Pancreas (tissue), 10 donors: Measurements from ENCODE around the gene LUC7L. TPM values are rescaled to one million over a fixed set of nuclear protein-coding genes. Genes with fewer than 3 reads are reported as not detected.
A peak's percentile ranks its signal among the peaks of the same experiment; 100 is the strongest.

Source experiments
- ATAC-seq, 4 donors: fragments of 200-7000 bp; cut with Tn5 transposase; one replicate each; pipeline versions ENCODE4 v1.8.0 to v1.9.1; 2020; ENCODE audit warnings: mild to moderate bottlenecking in 4 of 4, moderate library complexity in 4 of 4
- DNase-seq, 6 donors: peaks; one replicate each; pipeline ENCODE4 v3.0.0-alpha.2; 2020
- FAIRE-seq: peaks from 2 replicates; lab custom pipeline; 2012; peaks lifted over from hg19 to GRCh38; lab: Jason Lieb, UNC
- H3K27ac ChIP-seq, 4 donors: fragments of 200-600 bp; sonication (generic); 1 replicate in 3 of 4; 2 replicates in 1 of 4; pipeline versions ENCODE4 v1.5.0 to v1.8.0; 2020
- H3K27me3 ChIP-seq, 4 donors: fragments of 200-600 bp; one replicate each; pipeline ENCODE4 v1.8.0; 2021
- H3K36me3 ChIP-seq, 3 donors: fragments of 200-600 bp; sonication (generic) in 1 of 3; one replicate each; pipeline versions ENCODE4 v1.5.0 to v1.8.0; 2020 to 2021
- H3K4me1 ChIP-seq, 3 donors: fragments of 200-600 bp; one replicate each; pipeline ENCODE4 v1.8.0; 2021
- H3K4me3 ChIP-seq, 4 donors: fragments of 200-600 bp; sonication (generic) in 2 of 4; one replicate each; pipeline versions ENCODE4 v1.5.0 to v1.8.0; 2020 to 2021
- H3K9me3 ChIP-seq, 4 donors: fragments of 200-600 bp; one replicate each; pipeline ENCODE4 v1.8.0; 2021
- WGBS, 2 donors: extraction: QIAGEN DNeasy Blood & Tissue Kit; methylation state at CpG; one replicate each; pipeline ENCODE4 v1.1.7; 2013; 5-methylcytosine and 5-hydroxymethylcytosine counted together
- intact Hi-C, 3 donors: fragments of 100-400 bp; cut with DNase I; formaldehyde crosslinking; loops; one replicate each; pipeline versions ENCODE4 v1.11.1 to v1.14.2; 2022
- polyA plus RNA-seq, 2 donors: library from polyadenylated mRNA; stranded (reverse); fragments of 200-250 nt; gene quantifications; one replicate each; pipeline ENCODE4 v1.2.3, GENCODE V29; 2013
- total RNA-seq, 6 donors: library from RNA; stranded (reverse); fragmentation: NEBNext Ultra II Directional in 4 of 6; extraction: Animal tissue kit (Norgen Biotek cat#: 25700) in 4 of 6; gene quantifications; one replicate each; pipeline versions ENCODE4 v1.2.1 to v1.2.4, GENCODE V29; 2021 to 2023
- TF ChIP-seq, protein P1 (sequence below), 4 donors: fragments of 200-600 bp; sonication (generic) in 3 of 4; IDR thresholded peaks; one replicate each; pipeline versions ENCODE4 v1.5.0 to v1.8.0; 2021; ENCODE audit warnings: antibody characterized with exemption in 4 of 4
- donor health status: healthy with polysubstance abuse.
- donor health status: DM: no; HTN: no; CAD: no; lungs with moderate emphysema.
- donor health status: DM: no; HTN: no; CAD: no.
- donor health status: control.
- donor health status: control.
- donor health status: Bipolar disorder and iron deficiency.
- donor health status: DM: yes; HTN: yes; CAD: no.
- donor health status: DM: no; HTN: no; CAD: no.
- donor health status: DM: no; HTN: no; CAD: no.
- donor health status: DM: yes; HTN: yes; CAD: no.

LUC7L gene, protein sequence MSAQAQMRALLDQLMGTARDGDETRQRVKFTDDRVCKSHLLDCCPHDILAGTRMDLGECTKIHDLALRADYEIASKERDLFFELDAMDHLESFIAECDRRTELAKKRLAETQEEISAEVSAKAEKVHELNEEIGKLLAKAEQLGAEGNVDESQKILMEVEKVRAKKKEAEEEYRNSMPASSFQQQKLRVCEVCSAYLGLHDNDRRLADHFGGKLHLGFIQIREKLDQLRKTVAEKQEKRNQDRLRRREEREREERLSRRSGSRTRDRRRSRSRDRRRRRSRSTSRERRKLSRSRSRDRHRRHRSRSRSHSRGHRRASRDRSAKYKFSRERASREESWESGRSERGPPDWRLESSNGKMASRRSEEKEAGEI
- total RNA-seq (10 to 100 TPM; 20.6 to 54.4 (median 31.8) TPM), polyA plus RNA-seq (100 to 1,000 TPM; 273 to 333 TPM)

DNA sequence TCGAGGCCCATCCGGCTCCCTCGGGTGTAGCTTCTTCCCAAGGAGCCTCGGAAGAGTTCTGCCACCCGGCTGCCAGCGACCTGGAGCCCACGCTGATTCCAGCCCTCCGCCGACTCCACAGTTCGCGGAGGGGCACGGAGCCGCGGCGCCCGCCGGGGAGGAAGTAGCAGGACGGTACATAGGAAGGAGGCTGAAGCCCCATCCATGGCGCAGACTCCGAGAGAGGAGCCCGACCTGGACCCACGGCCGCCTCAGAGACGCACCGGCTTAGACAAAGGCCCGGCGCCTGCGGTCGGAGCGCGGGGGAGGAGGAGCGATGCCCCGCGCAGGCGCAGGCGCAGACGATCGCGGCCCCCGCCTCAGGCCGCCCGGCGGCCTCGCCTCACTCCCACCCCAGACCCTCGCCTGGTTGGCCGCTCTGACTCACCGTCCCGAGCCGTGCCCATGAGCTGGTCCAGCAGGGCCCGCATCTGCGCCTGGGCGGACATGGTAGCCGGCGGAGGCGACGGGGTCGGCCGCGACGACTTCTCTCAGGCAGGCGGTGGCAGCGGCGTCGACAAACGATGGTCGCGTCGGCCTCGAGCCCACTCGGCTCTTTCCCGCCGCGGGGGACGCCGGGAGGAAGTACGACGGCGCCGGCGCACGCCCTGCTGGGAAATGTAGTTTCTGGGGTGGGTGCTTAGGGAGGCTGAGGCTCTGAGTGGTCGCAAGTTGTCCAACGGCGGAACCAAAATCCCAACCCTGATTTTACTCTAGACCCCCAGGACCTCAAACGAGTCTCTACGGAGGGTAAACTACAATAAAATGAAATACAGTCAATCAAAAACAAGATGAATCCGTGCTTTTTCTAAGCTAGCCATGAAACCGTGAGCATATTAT, at the start of gene LUC7L:
Gene LUC7L, minus strand, starts transcription at position 598 of the 879 bp plus-strand sequence. Its CDS starts 110 bp downstream, at position 488.
- FAIRE-seq (no peak), ATAC-seq (peak; percentile 88 to 97 (median 95)), DNase-seq (peak; percentile 76 to 95 (median 82))
- Histone ChIP-seq H3K27ac (peak within 1 kb of the TSS; percentile 89 to 94 (median 92)), H3K27me3 (no peaks in the 10 kb centered on the region), H3K36me3 (peaks cover 0 to 22% (median 0%) of the 10 kb centered on the region in 3 donors), H3K4me3 (peak within 1 kb of the TSS; percentile 84 to 98 (median 88)), H3K4me1 (peaks cover 6 to 16% (median 10%) of the 10 kb centered on the region in 3 donors), H3K9me3 (no peaks in the 10 kb centered on the region)
- WGBS, 2 donors: 1 to 2% methylated on average over 60 to 88 of the region's 88 CpGs
- TF ChIP-seq, protein P1, sequence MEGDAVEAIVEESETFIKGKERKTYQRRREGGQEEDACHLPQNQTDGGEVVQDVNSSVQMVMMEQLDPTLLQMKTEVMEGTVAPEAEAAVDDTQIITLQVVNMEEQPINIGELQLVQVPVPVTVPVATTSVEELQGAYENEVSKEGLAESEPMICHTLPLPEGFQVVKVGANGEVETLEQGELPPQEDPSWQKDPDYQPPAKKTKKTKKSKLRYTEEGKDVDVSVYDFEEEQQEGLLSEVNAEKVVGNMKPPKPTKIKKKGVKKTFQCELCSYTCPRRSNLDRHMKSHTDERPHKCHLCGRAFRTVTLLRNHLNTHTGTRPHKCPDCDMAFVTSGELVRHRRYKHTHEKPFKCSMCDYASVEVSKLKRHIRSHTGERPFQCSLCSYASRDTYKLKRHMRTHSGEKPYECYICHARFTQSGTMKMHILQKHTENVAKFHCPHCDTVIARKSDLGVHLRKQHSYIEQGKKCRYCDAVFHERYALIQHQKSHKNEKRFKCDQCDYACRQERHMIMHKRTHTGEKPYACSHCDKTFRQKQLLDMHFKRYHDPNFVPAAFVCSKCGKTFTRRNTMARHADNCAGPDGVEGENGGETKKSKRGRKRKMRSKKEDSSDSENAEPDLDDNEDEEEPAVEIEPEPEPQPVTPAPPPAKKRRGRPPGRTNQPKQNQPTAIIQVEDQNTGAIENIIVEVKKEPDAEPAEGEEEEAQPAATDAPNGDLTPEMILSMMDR (IDR thresholded peaks at IDR 0.05): no peak
- intact Hi-C loops: loop anchor here in 1 of 3 donors (5.0 kb wide), 1 partner anchor 48 kb away; the partner anchor contains the start of gene RGS11

GRCh38 chr16:278863-279366, 49.7 kb upstream of the LUC7L start:
- TF ChIP-seq, protein P1 (IDR thresholded peaks at IDR 0.05): no peak
- H3K9me3 ChIP-seq: no peaks in the 10 kb centered on the region
- peak; percentile 51 to 76 (median 65) for ATAC-seq
- no peaks in the 10 kb centered on the region for H3K36me3 ChIP-seq
- peak; percentile 53 to 86 (median 78) for DNase-seq
- peak overlapping the region in 2 of 4 donors; percentile 72 to 77 for H3K27ac ChIP-seq
- intact Hi-C loops: loop anchor here in 1 of 3 donors (5.0 kb wide), 1 partner anchor 52 kb away; the partner anchor contains the start of gene LUC7L
- H3K4me3 ChIP-seq: peak overlapping the region in 1 of 4 donors; percentile 65
- no peak for FAIRE-seq
- peaks cover 0 to 8% (median 6%) of the 10 kb centered on the region in 3 donors for H3K4me1 ChIP-seq
- 25 to 33% methylated on average over 6 of the region's 6 CpGs for WGBS, 2 donors
- no peaks in the 10 kb centered on the region for H3K27me3 ChIP-seq

- peak in 3 of 6 donors; percentile 54 to 72 (median 56) for DNase-seq
- WGBS, 2 donors: 62 to 71% methylated on average over 20 of the region's 20 CpGs
- Histone ChIP-seq H3K36me3 (no peaks in the 10 kb centered on the region), H3K9me3 (no peaks in the 10 kb centered on the region), H3K27ac (no peak overlapping the region), H3K4me3 (no peak overlapping the region), H3K4me1 (peaks cover 0 to 8% (median 6%) of the 10 kb centered on the region in 3 donors), H3K27me3 (no peaks in the 10 kb centered on the region)
- intact Hi-C loops: loop anchor here in 1 of 3 donors (5.0 kb wide), 1 partner anchor 49 kb away; the partner anchor contains the start of gene LUC7L
- TF ChIP-seq, protein P1 (IDR thresholded peaks at IDR 0.05): no peak
- ATAC-seq: peak in 1 of 4 donors; percentile 4
- FAIRE-seq: no peak
Observed at GRCh38 chr16:276426-277077, 47.3 kb upstream of the LUC7L start.

GRCh38 chr16:275786-276232, 46.6 kb upstream of the LUC7L start, which contains the start of gene RGS11:
RGS11 (minus strand) TSS chr16:275944; CDS start chr16:275911, 33 bp downstream.
- ATAC-seq (peak in 1 of 4 donors; percentile 16), FAIRE-seq (no peak), DNase-seq (peak in 4 of 6 donors; percentile 14 to 72 (median 56))
- peak within 1 kb of the TSS in 2 of 4 donors; percentile 36 to 53 for H3K4me3 ChIP-seq
- intact Hi-C loops: loop anchor here in 1 of 3 donors (5.0 kb wide), 1 partner anchor 49 kb away; the partner anchor contains the start of gene LUC7L
- H3K4me1 ChIP-seq: peaks cover 0 to 8% (median 6%) of the 10 kb centered on the region in 3 donors
- TF ChIP-seq, protein P1 (IDR thresholded peaks at IDR 0.05): no peak
- H3K9me3 ChIP-seq: no peaks in the 10 kb centered on the region
- no peak within 1 kb of the TSS for H3K27ac ChIP-seq
- H3K27me3 ChIP-seq: no peaks in the 10 kb centered on the region
- WGBS, 2 donors: 3% methylated on average over 21 to 56 of the region's 56 CpGs
- no peaks in the 10 kb centered on the region for H3K36me3 ChIP-seq
